DMS53 (cell line): ENCODE data around the gene FOXP4.

Experiments
- DNase-seq: peaks from one replicate; lab custom pipeline; 2025; lab: John Stamatoyannopoulos, UW

Gene FOXP4

GRCh38 chr6:41546866-41547798, 951 bp downstream of the FOXP4 start:
- DNase-seq = peak; percentile 81

GRCh38 chr6:41547799-41548097, 1.6 kb downstream of the FOXP4 start:
- DNase-seq = no peak

GRCh38 chr6:41548098-41548840, 2.1 kb downstream of the FOXP4 start:
- DNase-seq = no peak

GRCh38 chr6:41548841-41549642, 2.9 kb downstream of the FOXP4 start:
- DNase-seq = no peak

GRCh38 chr6:41549673-41550072, 3.5 kb downstream of the FOXP4 start:
- DNase-seq = no peak

GRCh38 chr6:41551086-41551700, 5.0 kb downstream of the FOXP4 start:
- DNase-seq = no peak

- no peak for DNase-seq
Observed at GRCh38 chr6:41551857-41552256, 5.7 kb downstream of the FOXP4 start.

- no peak for DNase-seq
Observed at GRCh38 chr6:41552723-41553122, 6.5 kb downstream of the FOXP4 start.

GRCh38 chr6:41553405-41553999, 7.3 kb downstream of the FOXP4 start:
- no peak for DNase-seq

GRCh38 chr6:41555326-41556300, 9.4 kb downstream of the FOXP4 start:
- DNase-seq = no peak

- DNase-seq = no peak
Observed at GRCh38 chr6:41557335-41557734, 11.2 kb downstream of the FOXP4 start.

- DNase-seq = peak; percentile 12
Observed at GRCh38 chr6:41558033-41558807, 12.0 kb downstream of the FOXP4 start.

- peak; percentile 11 for DNase-seq
Observed at GRCh38 chr6:41559655-41560427, 13.7 kb downstream of the FOXP4 start.

GRCh38 chr6:41560431-41561192, 14.4 kb downstream of the FOXP4 start:
- no peak for DNase-seq

- DNase-seq = no peak
Observed at GRCh38 chr6:41561416-41561815, 15.2 kb downstream of the FOXP4 start.

GRCh38 chr6:41561931-41562911, 16.0 kb downstream of the FOXP4 start:
- no peak for DNase-seq
